DMS 273 (cell line): ENCODE data around the gene SSMEM1.
"Not testable (repeated sequence)": the region's sequence is repeated elsewhere in the genome, so short reads cannot be mapped to it uniquely, and the experiment has no call there.

Experiments used
- DNase-seq: peaks from one replicate; lab custom pipeline; 2025; ENCODE audit not compliant: unreplicated experiment; lab: John Stamatoyannopoulos, UW

Gene SSMEM1

GRCh38 chr7:130243486-130243885, 35.8 kb downstream of the SSMEM1 start:
- peak; percentile 19 for DNase-seq

- not testable (repeated sequence) for DNase-seq
Observed at GRCh38 chr7:130246491-130246890, 38.8 kb downstream of the SSMEM1 start.

- not testable (repeated sequence) for DNase-seq
Observed at GRCh38 chr7:130248842-130249241, 41.2 kb downstream of the SSMEM1 start.

DNA sequence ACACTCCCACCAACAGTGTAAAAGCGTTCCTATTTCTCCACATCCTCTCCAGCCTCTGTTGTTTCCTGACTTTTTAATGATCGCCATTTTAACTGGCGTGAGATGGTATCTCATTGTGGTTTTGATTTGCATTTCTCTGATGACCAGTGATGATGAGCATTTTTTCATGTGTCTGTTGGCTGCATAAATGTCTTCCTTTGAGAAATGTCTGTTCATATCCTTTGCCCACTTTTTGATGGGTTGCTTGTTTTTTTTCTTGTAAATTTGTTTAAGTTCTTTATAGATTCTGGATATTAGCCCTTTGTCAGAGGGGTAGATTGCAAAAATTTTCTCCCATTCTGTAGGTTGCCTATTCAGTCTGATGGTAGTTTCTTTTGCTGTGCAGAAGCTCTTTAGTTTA, 42.0 kb downstream of the SSMEM1 start:
- DNase-seq, result not testable (repeated sequence)

DNA sequence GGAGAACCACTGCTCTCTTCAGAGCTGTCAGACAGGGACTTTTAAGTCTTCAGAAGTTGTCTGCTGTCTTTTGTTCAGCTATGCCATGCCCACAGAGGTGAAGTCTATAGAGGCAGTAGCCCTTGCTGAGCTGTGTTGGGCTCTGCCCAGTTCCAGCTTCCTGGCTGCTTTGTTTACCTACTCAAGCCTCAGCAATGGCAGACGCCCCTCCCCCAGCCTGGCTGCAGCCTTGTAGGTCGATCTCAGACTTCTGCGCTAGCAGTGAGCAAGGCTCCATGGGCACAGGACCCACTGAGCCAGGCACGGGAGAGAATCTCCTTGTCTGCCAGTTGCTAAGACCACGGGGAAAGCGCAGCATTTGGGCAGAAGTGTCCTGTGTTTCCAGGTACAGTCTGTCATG, 46.9 kb downstream of the SSMEM1 start:
- DNase-seq, result no peak

- no peak for DNase-seq
Observed at GRCh38 chr7:130256704-130257103, 49.0 kb downstream of the SSMEM1 start.

- no peak for DNase-seq
Observed at GRCh38 chr7:130258494-130259078, 50.9 kb downstream of the SSMEM1 start.

DNA sequence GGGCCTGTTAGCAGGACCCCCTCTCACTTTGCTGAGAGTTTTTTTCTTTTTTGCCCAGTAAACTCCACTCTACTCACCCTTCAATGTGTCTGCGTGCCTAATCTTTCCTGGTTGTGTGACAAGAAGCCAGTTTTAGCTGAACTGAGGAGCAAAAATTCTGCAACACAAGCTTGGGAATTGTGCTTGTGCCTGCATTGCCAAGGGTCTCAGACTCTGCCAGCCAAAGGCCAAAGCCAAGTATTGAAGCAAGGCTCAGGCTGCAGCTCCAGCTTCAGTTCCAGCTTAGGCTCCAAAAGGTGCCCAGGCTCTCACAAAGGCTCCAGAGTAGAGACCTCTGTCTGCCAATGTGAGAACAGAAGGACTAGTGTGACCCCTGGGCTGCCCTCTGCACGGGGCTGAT, 54.8 kb downstream of the SSMEM1 start:
- no peak for DNase-seq

GRCh38 chr7:130263130-130263529, 55.5 kb downstream of the SSMEM1 start:
- no peak for DNase-seq
